Caco-2 (cell line): ENCODE results near the gene ABCC4. TPM values are rescaled to one million over a fixed set of nuclear protein-coding genes. Genes with fewer than 3 reads are reported as not detected.

ENCODE experiments used
- BruUV-seq: library from RNA; stranded (reverse); fragments of 400-500 nt; replicated peaks from 2 replicates; lab custom pipeline; 2021; lab: Mats Ljungman, UMichigan
- CTCF ChIA-PET: fragments of 300-600 bp; sonication (Branson Sonifier 250); formaldehyde crosslinking; loops from one replicate; lab custom pipeline; 2022; ENCODE audit warnings: antibody characterized with exemption; lab: Charles Lee
- POLR2A ChIA-PET: fragments of 300-600 bp; sonication (Branson Sonifier 250); formaldehyde crosslinking; loops from one replicate; lab custom pipeline; 2022; ENCODE audit warnings: antibody characterized with exemption; lab: Charles Lee
- DNase-seq, 2 experiments: peaks; one replicate each; pipeline versions ENCODE4 v3.0.0 to v3.0.0-alpha.2; 2020 to 2022
- H3K27me3 ChIP-seq: replicated peaks from 2 replicates; pipeline ENCODE4 v1.6.0; 2011; ENCODE audit warnings: low read length; ENCODE audit not compliant: control insufficient read depth, insufficient read depth
- H3K36me3 ChIP-seq: 2 replicates; pipeline ENCODE4 v1.5.1; 2011; ENCODE audit warnings: low read length; ENCODE audit not compliant: control insufficient read depth, insufficient read depth
- H3K4me1 ChIP-seq: fragments of 250-450 bp; sonication (Bioruptor Pico); 2 replicates; pipeline ENCODE4 v1.5.1; 2020; ENCODE audit warnings: mild to moderate bottlenecking
- H3K4me3 ChIP-seq: 2 replicates; pipeline ENCODE4 v1.5.1; 2011; ENCODE audit warnings: low read depth, mild to moderate bottlenecking, control low read depth, low read length
- H3K9me3 ChIP-seq: fragments of 250-450 bp; sonication (Bioruptor Pico); 2 replicates; pipeline ENCODE4 v1.5.1; 2020; ENCODE audit warnings: mild to moderate bottlenecking, moderate library complexity
- H3K27ac Mint-ChIP-seq: one replicate; pipeline ENCODE4 v1.8.0; 2022; ENCODE audit warnings: mixed read lengths; ENCODE audit not compliant: unreplicated experiment
- H3K27me3 Mint-ChIP-seq: one replicate; pipeline ENCODE4 v1.8.0; 2022; ENCODE audit warnings: mixed read lengths; ENCODE audit not compliant: insufficient read depth, unreplicated experiment
- H3K36me3 Mint-ChIP-seq: one replicate; pipeline ENCODE4 v1.8.0; 2022; ENCODE audit warnings: mild to moderate bottlenecking, mixed read lengths; ENCODE audit not compliant: insufficient read depth, unreplicated experiment
- H3K4me1 Mint-ChIP-seq: one replicate; pipeline ENCODE4 v1.8.0; 2022; ENCODE audit warnings: low read depth, mixed read lengths; ENCODE audit not compliant: unreplicated experiment
- H3K4me3 Mint-ChIP-seq: one replicate; pipeline ENCODE4 v1.8.0; 2022; ENCODE audit warnings: mild to moderate bottlenecking, moderate library complexity, mixed read lengths; ENCODE audit not compliant: unreplicated experiment
- H3K9me3 Mint-ChIP-seq: one replicate; pipeline ENCODE4 v1.8.0; 2022; ENCODE audit warnings: mixed read lengths; ENCODE audit not compliant: unreplicated experiment
- intact Hi-C: fragments of 100-400 bp; cut with micrococcal nuclease; formaldehyde crosslinking; loops from one replicate; pipeline ENCODE4 v1.10.0; 2022; ENCODE audit not compliant: unreplicated experiment
- total RNA-seq: library from RNA; stranded (reverse); gene quantifications from 2 replicates; pipeline ENCODE4 v1.2.3, GENCODE V29; 2022
- TF ChIP-seq, protein P1 (sequence below), 2 experiments: fragments of 200-600 bp in 1 of 2; IDR thresholded peaks; 1 replicate in 1 of 2; 2 replicates in 1 of 2; pipeline versions ENCODE4 v1.5.1 to v1.8.0; 2011 to 2022; ENCODE audit warnings: antibody characterized with exemption in 1 of 2, control low read depth in 1 of 2, inconsistent platforms in 1 of 2, low read depth in 1 of 2, low read length in 1 of 2, mild to moderate bottlenecking in 1 of 2, moderate library complexity in 1 of 2; ENCODE audit not compliant: insufficient read depth in 1 of 2, severe bottlenecking in 1 of 2, unreplicated experiment in 1 of 2

ABCC4 gene
- total RNA-seq, 1 experiment from 2014 or later: 51.9 TPM

DNA sequence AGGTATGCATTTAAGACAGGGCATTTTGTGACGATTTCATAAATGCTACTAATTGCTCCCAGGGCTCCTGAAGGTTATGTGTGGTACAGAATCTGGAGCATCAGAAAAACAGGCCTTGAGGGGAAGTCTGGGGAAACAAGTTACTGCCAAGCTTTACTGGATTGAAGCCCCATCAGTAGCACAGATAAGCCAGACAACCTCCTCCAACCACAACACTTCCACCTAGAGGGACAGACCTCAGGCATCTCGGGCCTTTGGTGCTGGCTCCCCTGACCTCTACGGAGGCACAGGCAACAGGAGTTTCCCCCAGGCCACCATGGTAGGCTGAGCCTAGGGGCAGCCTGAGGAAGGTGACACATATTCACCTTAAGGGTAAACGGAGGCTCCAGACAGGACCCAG lies 54.1 kb downstream of the ABCC4 start:
- ChIA-PET CTCF (no interaction called here), POLR2A (no interaction called here)
- BruUV-seq: no TSS peak
- H3K4me1 ChIP-seq: peaks cover 4% of the 10 kb centered on the region; the same call in 1 of the 2 replicates
- no peaks in the 10 kb centered on the region for H3K4me1 Mint-ChIP-seq
- no peaks in the 10 kb centered on the region for H3K9me3 ChIP-seq
- H3K36me3 Mint-ChIP-seq: peaks cover 20% of the 10 kb centered on the region
- TF ChIP-seq, protein P1, sequence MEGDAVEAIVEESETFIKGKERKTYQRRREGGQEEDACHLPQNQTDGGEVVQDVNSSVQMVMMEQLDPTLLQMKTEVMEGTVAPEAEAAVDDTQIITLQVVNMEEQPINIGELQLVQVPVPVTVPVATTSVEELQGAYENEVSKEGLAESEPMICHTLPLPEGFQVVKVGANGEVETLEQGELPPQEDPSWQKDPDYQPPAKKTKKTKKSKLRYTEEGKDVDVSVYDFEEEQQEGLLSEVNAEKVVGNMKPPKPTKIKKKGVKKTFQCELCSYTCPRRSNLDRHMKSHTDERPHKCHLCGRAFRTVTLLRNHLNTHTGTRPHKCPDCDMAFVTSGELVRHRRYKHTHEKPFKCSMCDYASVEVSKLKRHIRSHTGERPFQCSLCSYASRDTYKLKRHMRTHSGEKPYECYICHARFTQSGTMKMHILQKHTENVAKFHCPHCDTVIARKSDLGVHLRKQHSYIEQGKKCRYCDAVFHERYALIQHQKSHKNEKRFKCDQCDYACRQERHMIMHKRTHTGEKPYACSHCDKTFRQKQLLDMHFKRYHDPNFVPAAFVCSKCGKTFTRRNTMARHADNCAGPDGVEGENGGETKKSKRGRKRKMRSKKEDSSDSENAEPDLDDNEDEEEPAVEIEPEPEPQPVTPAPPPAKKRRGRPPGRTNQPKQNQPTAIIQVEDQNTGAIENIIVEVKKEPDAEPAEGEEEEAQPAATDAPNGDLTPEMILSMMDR (IDR thresholded peaks at IDR 0.05; ENCODE audit: insufficient read depth in 1 of 2, low read depth in 1 of 2, low read length in 1 of 2, severe bottlenecking in 1 of 2, unreplicated experiment in 1 of 2): no peak
- H3K36me3 ChIP-seq: no peaks in the 10 kb centered on the region; the same call in 1 of the 2 replicates
- H3K27me3 ChIP-seq: no peaks in the 10 kb centered on the region; the same call in 1 of the 2 replicates
- no peak overlapping the region for H3K27ac Mint-ChIP-seq
- DNase-seq: no peak
- no peaks in the 10 kb centered on the region for H3K27me3 Mint-ChIP-seq
- H3K4me3 ChIP-seq: no peak overlapping the region
- no peak overlapping the region for H3K4me3 Mint-ChIP-seq
- no peaks in the 10 kb centered on the region for H3K9me3 Mint-ChIP-seq
- intact Hi-C loops: no loop called here

DNA sequence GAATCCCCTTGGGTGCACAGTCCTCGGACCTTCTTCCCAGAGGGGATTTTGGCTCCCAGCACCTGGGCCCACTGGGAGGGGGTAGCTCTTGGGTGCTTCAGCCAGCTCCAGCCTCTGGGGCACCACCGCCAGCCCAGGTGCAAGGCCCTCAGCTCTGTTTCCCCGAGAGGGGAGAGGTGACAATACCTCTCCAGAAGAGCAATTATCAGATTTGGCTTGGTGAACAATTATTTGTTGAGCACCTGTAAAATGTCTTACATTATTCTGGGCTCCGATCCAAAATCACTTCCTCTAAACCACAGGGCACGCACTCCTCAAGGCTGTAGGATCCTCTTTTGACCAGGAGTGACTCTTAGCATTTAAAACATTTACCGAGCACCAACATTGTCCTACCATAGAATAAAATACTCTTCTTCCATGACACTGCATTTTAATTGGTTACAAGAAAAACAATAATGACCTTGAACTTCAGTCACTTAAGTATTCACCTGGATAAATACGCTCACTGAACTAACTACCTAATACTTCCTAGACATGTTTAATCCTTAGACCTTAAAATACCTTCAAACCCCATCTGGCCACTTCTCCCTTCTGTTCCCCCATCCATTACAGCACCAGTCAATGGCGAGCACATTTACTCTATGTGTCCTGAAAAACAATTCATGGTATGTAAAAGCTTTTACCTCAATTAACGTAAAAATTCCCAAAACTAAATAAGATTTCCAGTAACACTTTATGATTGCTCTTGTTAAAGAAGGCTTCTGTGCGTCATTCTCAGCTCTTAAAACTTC lies 54.8 kb downstream of the ABCC4 start:
- ChIA-PET CTCF (no interaction called here), POLR2A (no interaction called here)
- Mint-ChIP-seq H3K27me3 (no peaks in the 10 kb centered on the region), H3K4me1 (no peaks in the 10 kb centered on the region), H3K9me3 (no peaks in the 10 kb centered on the region), H3K27ac (no peak overlapping the region), H3K4me3 (no peak overlapping the region), H3K36me3 (peaks cover 24% of the 10 kb centered on the region)
- Histone ChIP-seq H3K4me3 (no peak overlapping the region), H3K27me3 (no peaks in the 10 kb centered on the region; the same call in 1 of the 2 replicates), H3K9me3 (no peaks in the 10 kb centered on the region), H3K36me3 (no peaks in the 10 kb centered on the region; the same call in 1 of the 2 replicates), H3K4me1 (peaks cover 4% of the 10 kb centered on the region; the same call in 1 of the 2 replicates)
- no peak for DNase-seq
- BruUV-seq: no TSS peak
- intact Hi-C loops: no loop called here
- TF ChIP-seq, protein P1 (IDR thresholded peaks at IDR 0.05; ENCODE audit: insufficient read depth in 1 of 2, low read depth in 1 of 2, low read length in 1 of 2, severe bottlenecking in 1 of 2, unreplicated experiment in 1 of 2): no peak

GRCh38 chr13:95245071-95245470 lies 56.2 kb downstream of the ABCC4 start:
- POLR2A ChIA-PET: no interaction called here
- BruUV-seq: no TSS peak

More at GRCh38 chr13:95245071-95245470, 56.2 kb downstream of the ABCC4 start:
- intact Hi-C loops: no loop called here
- Histone ChIP-seq H3K27me3 (no peaks in the 10 kb centered on the region; the same call in 1 of the 2 replicates), H3K36me3 (no peaks in the 10 kb centered on the region; the same call in 1 of the 2 replicates), H3K4me1 (no peaks in the 10 kb centered on the region), H3K9me3 (no peaks in the 10 kb centered on the region), H3K4me3 (no peak overlapping the region)
- no peaks in the 10 kb centered on the region for H3K27me3 Mint-ChIP-seq
- CTCF ChIA-PET: no interaction called here
- TF ChIP-seq, protein P1 (IDR thresholded peaks at IDR 0.05; ENCODE audit: insufficient read depth in 1 of 2, low read depth in 1 of 2, low read length in 1 of 2, severe bottlenecking in 1 of 2, unreplicated experiment in 1 of 2): no peak
- H3K9me3 Mint-ChIP-seq: no peaks in the 10 kb centered on the region
- no peaks in the 10 kb centered on the region for H3K4me1 Mint-ChIP-seq
- no peak overlapping the region for H3K27ac Mint-ChIP-seq
- no peak for DNase-seq
- no peak overlapping the region for H3K4me3 Mint-ChIP-seq
- H3K36me3 Mint-ChIP-seq: peaks cover 38% of the 10 kb centered on the region
